Measurements from ENCODE around the gene EXTL2. TPM values are rescaled to one million over a fixed set of nuclear protein-coding genes. Genes with fewer than 3 reads are reported as not detected.

Gene EXTL2
- total RNA-seq, 1 experiment from 2014 or later, result 21.1 TPM

DNA sequence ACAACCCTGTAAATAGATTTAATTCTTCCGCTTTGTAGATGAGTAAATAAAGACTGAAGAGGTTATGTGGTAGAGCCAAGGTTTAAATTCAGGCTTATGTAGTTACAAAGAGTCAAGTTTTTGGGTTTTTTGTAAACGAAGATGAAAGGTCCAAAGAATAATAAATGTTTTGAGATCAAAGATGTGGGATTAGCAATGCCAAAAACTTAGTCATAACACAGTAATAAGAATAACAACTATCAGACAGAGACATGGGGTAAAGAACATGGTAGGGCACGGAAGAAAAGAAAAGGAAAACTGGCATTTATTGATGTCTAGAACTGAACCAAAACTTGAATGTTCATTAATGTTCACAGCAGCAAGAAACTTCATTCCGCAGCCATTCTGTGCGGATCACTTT lies 42.9 kb downstream of the EXTL2 start:
- Histone ChIP-seq H4K20me1 (ENCODE audit: insufficient read depth) (no peaks in the 10 kb centered on the region), H3K4me2 (ENCODE audit: low read length) (no peak overlapping the region), H3K4me3 (replicated peaks in 1 of 2; ENCODE audit: low read depth in 1 of 2, low read length in 2 of 2) (no peak overlapping the region), H3K9me3 (ENCODE audit: control insufficient read depth in 1 of 2, insufficient read depth in 1 of 2, low read depth in 1 of 2, low read length in 2 of 2) (no peaks in the 10 kb centered on the region), H3K4me1 (ENCODE audit: control insufficient read depth in 1 of 2, insufficient read depth in 2 of 2, low read length in 2 of 2) (no peaks in the 10 kb centered on the region), H3K36me3 (ENCODE audit: control insufficient read depth in 1 of 2, insufficient read depth in 2 of 2, low read length in 2 of 2) (no peaks in the 10 kb centered on the region), H2AFZ (ENCODE audit: low read depth, low read length, poor library complexity, severe bottlenecking) (no peak overlapping the region), H3K27me3 (ENCODE audit: insufficient read depth, low read length) (no peaks in the 10 kb centered on the region), H3K79me2 (ENCODE audit: insufficient read depth, low read length) (no peaks in the 10 kb centered on the region), H3K9me2 (ENCODE audit: insufficient read depth) (no peaks in the 10 kb centered on the region), H3K27ac (ENCODE audit: low read depth, low read length) (no peak overlapping the region), H3K9ac (ENCODE audit: low read length) (no peak overlapping the region)
- TF ChIP-seq CBX3 (IDR thresholded peaks at IDR 0.05; ENCODE audit: low read depth) (no peak), SIN3A (IDR thresholded peaks at IDR 0.05; ENCODE audit: low read depth) (no peak), JUND (IDR thresholded peaks at IDR 0.05) (no peak), ZNF274 (IDR thresholded peaks at IDR 0.05; ENCODE audit: low read depth, low read length) (no peak), CTCF (IDR thresholded peaks at IDR 0.05 in 2 of 3, conservative IDR thresholded peaks at IDR 0.05 in 1 of 3; ENCODE audit: borderline replicate concordance in 1 of 3, insufficient read depth in 1 of 3, low read depth in 2 of 3, low read length in 2 of 3) (no peak), SP1 (IDR thresholded peaks at IDR 0.05; ENCODE audit: low read depth) (no peak), EZH2 (IDR thresholded peaks at IDR 0.05) (no peak), RAD21 (IDR thresholded peaks at IDR 0.05; ENCODE audit: low read depth) (no peak), EGR1 (IDR thresholded peaks at IDR 0.05; ENCODE audit: low read depth) (no peak), REST (IDR thresholded peaks at IDR 0.05; ENCODE audit: low read depth) (no peak), YY1 (IDR thresholded peaks at IDR 0.05; ENCODE audit: extremely low read depth, insufficient replicate concordance, low read depth, low read length) (no peak), SRF (IDR thresholded peaks at IDR 0.05; ENCODE audit: low read depth) (no peak), POLR2A (IDR thresholded peaks at IDR 0.05; ENCODE audit: borderline replicate concordance, extremely low read depth, insufficient read depth, insufficient read length) (no peak), EZH2phosphoT487 (IDR thresholded peaks at IDR 0.05; ENCODE audit: borderline replicate concordance) (no peak), ZFX (IDR thresholded peaks at IDR 0.05) (no peak), POLR2AphosphoS5 (IDR thresholded peaks at IDR 0.05; ENCODE audit: low read depth, low read length) (no peak), ELF1 (IDR thresholded peaks at IDR 0.05; ENCODE audit: borderline replicate concordance, low read depth) (no peak)
- TF ChIP-seq, protein P1, sequence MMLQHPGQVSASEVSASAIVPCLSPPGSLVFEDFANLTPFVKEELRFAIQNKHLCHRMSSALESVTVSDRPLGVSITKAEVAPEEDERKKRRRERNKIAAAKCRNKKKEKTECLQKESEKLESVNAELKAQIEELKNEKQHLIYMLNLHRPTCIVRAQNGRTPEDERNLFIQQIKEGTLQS (IDR thresholded peaks at IDR 0.05), result no peak
- TF ChIP-seq, protein P2, sequence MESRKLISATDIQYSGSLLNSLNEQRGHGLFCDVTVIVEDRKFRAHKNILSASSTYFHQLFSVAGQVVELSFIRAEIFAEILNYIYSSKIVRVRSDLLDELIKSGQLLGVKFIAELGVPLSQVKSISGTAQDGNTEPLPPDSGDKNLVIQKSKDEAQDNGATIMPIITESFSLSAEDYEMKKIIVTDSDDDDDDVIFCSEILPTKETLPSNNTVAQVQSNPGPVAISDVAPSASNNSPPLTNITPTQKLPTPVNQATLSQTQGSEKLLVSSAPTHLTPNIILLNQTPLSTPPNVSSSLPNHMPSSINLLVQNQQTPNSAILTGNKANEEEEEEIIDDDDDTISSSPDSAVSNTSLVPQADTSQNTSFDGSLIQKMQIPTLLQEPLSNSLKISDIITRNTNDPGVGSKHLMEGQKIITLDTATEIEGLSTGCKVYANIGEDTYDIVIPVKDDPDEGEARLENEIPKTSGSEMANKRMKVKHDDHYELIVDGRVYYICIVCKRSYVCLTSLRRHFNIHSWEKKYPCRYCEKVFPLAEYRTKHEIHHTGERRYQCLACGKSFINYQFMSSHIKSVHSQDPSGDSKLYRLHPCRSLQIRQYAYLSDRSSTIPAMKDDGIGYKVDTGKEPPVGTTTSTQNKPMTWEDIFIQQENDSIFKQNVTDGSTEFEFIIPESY (IDR thresholded peaks at IDR 0.05; ENCODE audit: extremely low read depth, insufficient replicate concordance, low read length), result no peak
- ChIA-PET CTCF (interaction anchor here (1.5 kb wide), 1 partner anchor 17 kb away, joined by 3 read pairs; no protein-coding TSS in a partner anchor), RAD21 (ENCODE audit: low non-redundant PET in 1 of 2, low total read pairs in 2 of 2, uncharacterized antibody in 2 of 2, unreplicated experiment in 2 of 2) (no interaction called here), POLR2A (no interaction called here)
- intact Hi-C loops (cut with micrococcal nuclease), result no loop called here
- DNase-seq (ENCODE audit: low read depth, low spot score) (no peak), ATAC-seq (no peak)
- BruUV-seq (replicated peaks), result no TSS peak
